MCF 10A (cell line): ENCODE measurements around the gene MAN2B2. TPM values are rescaled to one million over a fixed set of nuclear protein-coding genes. Genes with fewer than 3 reads are reported as not detected.
A peak's percentile ranks its signal among the peaks of the same experiment; 100 is the strongest.
"Not testable (repeated sequence)": the region's sequence is repeated elsewhere in the genome, so short reads cannot be mapped to it uniquely, and the experiment has no call there.

Experiments
- BruUV-seq: library from RNA; stranded (reverse); fragments of 400-500 nt; replicated peaks from 2 replicates; lab custom pipeline; 2021; lab: Mats Ljungman, UMichigan
- CTCF ChIA-PET: fragments of 300-600 bp; sonication (Branson Sonifier 250); formaldehyde crosslinking; extraction: SDS; loops from one replicate; lab custom pipeline; 2021; ENCODE audit warnings: antibody characterized with exemption, inconsistent platforms; lab: Yijun Ruan, JAX
- POLR2A ChIA-PET: fragments of 300-600, 350-650 bp; sonication (Branson Sonifier 250); formaldehyde crosslinking; extraction: SDS; loops from one replicate; lab custom pipeline; 2020; ENCODE audit warnings: antibody characterized with exemption, inconsistent platforms; lab: Yijun Ruan, JAX
- DNase-seq: peaks from one replicate; pipeline ENCODE4 v3.0.0-alpha.2; 2018; ENCODE audit not compliant: unreplicated experiment
- H3K27ac Mint-ChIP-seq: one replicate; pipeline ENCODE4 v1.8.0; 2022; ENCODE audit warnings: mild to moderate bottlenecking, low read depth, mixed read lengths; ENCODE audit not compliant: unreplicated experiment
- H3K27me3 Mint-ChIP-seq: one replicate; pipeline ENCODE4 v1.8.0; 2022; ENCODE audit warnings: mixed read lengths; ENCODE audit not compliant: insufficient read depth, unreplicated experiment
- H3K36me3 Mint-ChIP-seq: one replicate; pipeline ENCODE4 v1.8.0; 2022; ENCODE audit warnings: mild to moderate bottlenecking, moderate library complexity, mixed read lengths; ENCODE audit not compliant: insufficient read depth, unreplicated experiment
- H3K4me1 Mint-ChIP-seq: one replicate; pipeline ENCODE4 v1.8.0; 2022; ENCODE audit warnings: mixed read lengths; ENCODE audit not compliant: insufficient read depth, unreplicated experiment
- H3K4me3 Mint-ChIP-seq: one replicate; pipeline ENCODE4 v1.8.0; 2022; ENCODE audit warnings: mild to moderate bottlenecking, moderate library complexity, mixed read lengths; ENCODE audit not compliant: unreplicated experiment
- H3K9me3 Mint-ChIP-seq: one replicate; pipeline ENCODE4 v1.8.0; 2022; ENCODE audit warnings: mixed read lengths; ENCODE audit not compliant: unreplicated experiment
- intact Hi-C: fragments of 100-400 bp; cut with micrococcal nuclease; formaldehyde crosslinking; loops from 2 replicates; pipeline ENCODE4 v1.14.1; 2022
- total RNA-seq: library from RNA; stranded (reverse); gene quantifications from 2 replicates; pipeline ENCODE4 v1.2.3, GENCODE V29; 2022
- TF ChIP-seq, protein P1 (sequence below): fragments of 200-600 bp; IDR thresholded peaks from one replicate; pipeline ENCODE4 v1.8.0; 2022; ENCODE audit warnings: antibody characterized with exemption, mild to moderate bottlenecking; ENCODE audit not compliant: unreplicated experiment

Gene MAN2B2
- total RNA-seq, 1 experiment from 2014 or later, result 12.5 TPM

DNA sequence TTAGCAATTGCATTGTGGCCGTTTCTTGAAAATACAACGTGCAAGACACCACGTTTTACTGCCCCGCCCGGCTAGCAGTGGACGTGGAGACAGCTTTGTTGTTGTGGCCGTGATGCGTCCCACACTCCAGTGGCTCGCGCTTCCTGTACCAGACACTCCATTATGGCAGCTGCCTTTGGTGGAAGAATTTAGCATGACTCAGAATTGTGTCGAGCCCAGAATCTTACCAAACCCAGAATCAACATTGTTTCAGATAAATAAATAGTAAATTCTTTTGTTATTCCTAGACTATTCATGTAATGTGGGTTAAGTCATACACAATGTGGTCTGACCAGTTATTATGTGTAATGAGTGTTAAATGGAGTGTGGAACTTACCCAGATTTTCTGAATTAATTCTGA is 93.4 kb downstream of the MAN2B2 start:
- peak; percentile 47 for DNase-seq
- H3K4me3 Mint-ChIP-seq, result no peak overlapping the region
- BruUV-seq, result no TSS peak
- ChIA-PET CTCF (no interaction called here), POLR2A (interaction anchor here (0.6 to 1.2 kb wide), 3 partner anchors 24 to 39 kb away, joined by 3 read pairs; no protein-coding TSS in a partner anchor)
- H3K4me1 Mint-ChIP-seq, result no peaks in the 10 kb centered on the region
- TF ChIP-seq, protein P1, sequence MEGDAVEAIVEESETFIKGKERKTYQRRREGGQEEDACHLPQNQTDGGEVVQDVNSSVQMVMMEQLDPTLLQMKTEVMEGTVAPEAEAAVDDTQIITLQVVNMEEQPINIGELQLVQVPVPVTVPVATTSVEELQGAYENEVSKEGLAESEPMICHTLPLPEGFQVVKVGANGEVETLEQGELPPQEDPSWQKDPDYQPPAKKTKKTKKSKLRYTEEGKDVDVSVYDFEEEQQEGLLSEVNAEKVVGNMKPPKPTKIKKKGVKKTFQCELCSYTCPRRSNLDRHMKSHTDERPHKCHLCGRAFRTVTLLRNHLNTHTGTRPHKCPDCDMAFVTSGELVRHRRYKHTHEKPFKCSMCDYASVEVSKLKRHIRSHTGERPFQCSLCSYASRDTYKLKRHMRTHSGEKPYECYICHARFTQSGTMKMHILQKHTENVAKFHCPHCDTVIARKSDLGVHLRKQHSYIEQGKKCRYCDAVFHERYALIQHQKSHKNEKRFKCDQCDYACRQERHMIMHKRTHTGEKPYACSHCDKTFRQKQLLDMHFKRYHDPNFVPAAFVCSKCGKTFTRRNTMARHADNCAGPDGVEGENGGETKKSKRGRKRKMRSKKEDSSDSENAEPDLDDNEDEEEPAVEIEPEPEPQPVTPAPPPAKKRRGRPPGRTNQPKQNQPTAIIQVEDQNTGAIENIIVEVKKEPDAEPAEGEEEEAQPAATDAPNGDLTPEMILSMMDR, result no peak
- H3K27ac Mint-ChIP-seq, result no peak overlapping the region
- H3K36me3 Mint-ChIP-seq, result peaks cover 13% of the 10 kb centered on the region
- no peaks in the 10 kb centered on the region for H3K27me3 Mint-ChIP-seq
- intact Hi-C loops, result loop anchor here (10.0 kb wide), 1 partner anchor 124 kb away; no protein-coding TSS in a partner anchor
- H3K9me3 Mint-ChIP-seq, result no peaks in the 10 kb centered on the region

DNA sequence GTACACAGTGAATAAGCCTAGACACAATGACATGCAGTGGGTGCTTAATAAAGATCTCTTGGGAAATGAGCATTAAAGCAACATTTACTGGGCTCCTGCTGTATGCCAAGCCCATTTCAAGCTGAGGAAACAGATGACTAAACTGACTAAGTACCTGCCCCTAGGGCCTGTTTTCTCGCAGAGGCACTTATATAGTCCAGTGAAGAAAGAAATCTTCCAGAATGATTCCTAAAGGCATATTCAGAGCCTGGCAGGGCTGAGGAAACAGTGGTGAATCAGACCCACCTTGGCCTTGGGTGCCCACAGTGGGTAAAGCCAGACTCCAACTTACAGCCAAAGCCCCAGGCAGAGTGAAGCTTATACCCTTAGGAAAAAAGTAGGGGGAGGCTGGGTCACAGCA is 96.7 kb downstream of the MAN2B2 start:
- no peak for DNase-seq
- ChIA-PET CTCF (no interaction called here), POLR2A (interaction anchor here (0.5 to 5.8 kb wide), 4 partner anchors 9 to 396 kb away, joined by 3 to 100 read pairs (median 6); partner anchors contain the start of genes GRPEL1 and MRFAP1)
- no peak overlapping the region for H3K4me3 Mint-ChIP-seq
- BruUV-seq, result no TSS peak
- no peak overlapping the region for H3K27ac Mint-ChIP-seq
- intact Hi-C loops, result no loop called here
- peaks cover 18% of the 10 kb centered on the region for H3K4me1 Mint-ChIP-seq
- no peaks in the 10 kb centered on the region for H3K27me3 Mint-ChIP-seq
- H3K36me3 Mint-ChIP-seq, result peaks cover 39% of the 10 kb centered on the region
- TF ChIP-seq, protein P1, result no peak
- no peaks in the 10 kb centered on the region for H3K9me3 Mint-ChIP-seq

GRCh38 chr4:6672131-6672530 is 97.1 kb downstream of the MAN2B2 start:
- no TSS peak for BruUV-seq
- no peaks in the 10 kb centered on the region for H3K27me3 Mint-ChIP-seq
- TF ChIP-seq, protein P1, result no peak
- intact Hi-C loops, result no loop called here
- ChIA-PET CTCF (no interaction called here), POLR2A (interaction anchor here (1.8 to 5.8 kb wide), 4 partner anchors 10 to 396 kb away, joined by 5 to 100 read pairs (median 8); partner anchors contain the start of genes GRPEL1 and MRFAP1)
- H3K4me3 Mint-ChIP-seq, result no peak overlapping the region
- no peaks in the 10 kb centered on the region for H3K9me3 Mint-ChIP-seq
- peaks cover 44% of the 10 kb centered on the region for H3K36me3 Mint-ChIP-seq
- H3K4me1 Mint-ChIP-seq, result peaks cover 22% of the 10 kb centered on the region
- no peak overlapping the region for H3K27ac Mint-ChIP-seq
- DNase-seq, result no peak

DNA sequence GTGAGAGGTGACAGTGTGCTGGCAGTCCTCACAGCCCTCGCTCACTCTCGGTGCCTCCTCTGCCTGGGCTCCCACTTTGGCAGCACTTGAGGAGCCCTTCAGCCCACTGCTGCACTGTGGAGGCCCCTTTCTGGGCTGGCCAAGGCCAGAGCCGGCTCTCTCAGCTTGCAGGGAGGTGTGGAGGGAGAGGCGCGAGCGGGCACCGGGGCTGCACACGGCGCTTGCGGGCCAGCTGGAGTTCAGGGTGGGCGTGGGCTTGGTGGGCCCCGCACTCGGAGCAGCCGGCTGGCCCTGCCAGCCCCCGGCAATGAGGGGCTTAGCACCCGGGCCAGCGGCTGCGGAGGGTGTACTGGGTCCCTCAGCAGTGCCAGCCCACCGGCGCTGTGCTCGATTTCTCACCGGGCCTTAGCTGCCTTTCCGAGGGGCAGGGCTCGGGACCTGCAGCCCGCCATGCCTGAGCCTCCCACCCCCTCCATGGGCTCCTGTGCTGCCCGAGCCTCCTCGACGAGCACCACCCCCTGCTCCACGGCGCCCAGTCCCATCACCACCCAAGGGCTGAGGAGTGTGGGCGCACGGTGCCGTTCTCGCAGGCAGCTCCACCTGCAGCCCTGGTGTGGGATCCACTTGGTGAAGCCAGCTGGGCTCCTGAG is 97.7 kb downstream of the MAN2B2 start:
- H3K27me3 Mint-ChIP-seq, H3K9me3 Mint-ChIP-seq, intact Hi-C loops, DNase-seq, H3K27ac Mint-ChIP-seq, BruUV-seq: not testable (repeated sequence)
- peaks cover 49% of the 10 kb centered on the region for H3K36me3 Mint-ChIP-seq
- peak overlapping the region; percentile 88 for H3K4me3 Mint-ChIP-seq
- CTCF ChIA-PET, result interaction anchor here (0.7 to 0.8 kb wide), 2 partner anchors 23 to 254 kb away, joined by 3 read pairs; no protein-coding TSS in a partner anchor
- POLR2A ChIA-PET, result interaction anchor here (0.6 to 5.8 kb wide), 13 partner anchors 8 to 395 kb away, joined by 3 to 101 read pairs (median 9); partner anchors contain the start of genes BLOC1S4, GRPEL1, MRFAP1 and MRFAP1L1
- peaks cover 22% of the 10 kb centered on the region for H3K4me1 Mint-ChIP-seq

Other genes with a start within 250 kb of the MAN2B2 start
- 3.6 and 7.5 TPM in 2 replicates for gene PPP2R2C, start 102.6 kb upstream of the MAN2B2 start, total RNA-seq
- 387 and 481 TPM in 2 replicates for gene MRFAP1, start 65.5 kb downstream of the MAN2B2 start, total RNA-seq
- 55.6 and 97.6 TPM in 2 replicates for gene S100P, start 118.7 kb downstream of the MAN2B2 start, total RNA-seq
- gene MRFAP1L1, start 134.7 kb downstream of the MAN2B2 start, total RNA-seq, result 42.5 and 63.2 TPM in 2 replicates
- 10.6 and 13.0 TPM in 2 replicates for gene BLOC1S4, start 141.0 kb downstream of the MAN2B2 start, total RNA-seq
- 15.6 and 19.2 TPM in 2 replicates for gene KIAA0232, start 207.5 kb downstream of the MAN2B2 start, total RNA-seq